AG04449 (cell line): ENCODE results near the gene PRRG4.
"Not testable (repeated sequence)": the region's sequence is repeated elsewhere in the genome, so short reads cannot be mapped to it uniquely, and the experiment has no call there.

ENCODE experiments used
- CTCF ChIA-PET: fragments of 350-600 bp; formaldehyde crosslinking; extraction: SDS; loops from one replicate; lab custom pipeline; 2021; ENCODE audit warnings: antibody characterized with exemption; lab: Yijun Ruan, JAX
- POLR2A ChIA-PET: fragments of 400-600, 350-600 bp; formaldehyde crosslinking; extraction: SDS; loops from one replicate; lab custom pipeline; 2020; ENCODE audit warnings: antibody characterized with exemption, inconsistent platforms; lab: Yijun Ruan, JAX
- DNase-seq: peaks from one replicate; pipeline ENCODE4 v3.0.0-alpha.2; 2010; ENCODE audit warnings: low read depth, low spot score
- H3K4me3 ChIP-seq: 2 replicates; pipeline ENCODE4 v1.5.1; 2011; ENCODE audit warnings: low read depth, mild to moderate bottlenecking, control low read depth, low read length
- CTCF ChIP-seq: IDR thresholded peaks from one replicate; pipeline ENCODE4 v1.5.1; 2011; ENCODE audit warnings: mild to moderate bottlenecking, moderate library complexity, low read length, control low read depth, inconsistent platforms; ENCODE audit not compliant: insufficient read depth; ENCODE audit errors: missing control alignments

PRRG4 gene

GRCh38 chr11:32829680-32830412, at the start of gene PRRG4:
Gene PRRG4 (plus strand): TSS chr11:32829927. CDS start chr11:32830530, 603 bp downstream.
- peak within 1 kb of the TSS; percentile 55 for H3K4me3 ChIP-seq
- no peak for TF ChIP-seq CTCF
- POLR2A ChIA-PET = no interaction called here
- CTCF ChIA-PET = no interaction called here
- no peak for DNase-seq

DNA sequence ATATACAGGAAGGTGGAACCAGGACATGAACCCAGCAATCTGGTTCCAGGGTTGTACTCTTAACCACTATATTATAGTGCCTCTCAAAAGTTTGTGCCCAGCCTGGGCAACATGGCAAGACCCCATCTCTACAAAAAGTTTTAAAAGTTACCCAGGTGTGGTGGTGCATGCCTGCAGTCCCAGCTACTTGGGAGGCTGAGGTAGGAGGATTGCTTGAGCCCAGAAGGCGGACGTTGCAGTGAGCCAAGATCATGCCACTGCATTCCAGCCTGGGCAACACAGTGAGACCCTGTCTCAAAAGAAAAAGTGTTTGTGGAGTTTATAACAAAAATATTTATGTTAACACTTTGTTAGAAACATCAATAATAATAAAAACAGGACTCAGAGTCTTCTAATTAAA, 48.9 kb upstream of the PRRG4 start:
- POLR2A ChIA-PET, DNase-seq, H3K4me3 ChIP-seq, CTCF ChIA-PET: not testable (repeated sequence)

GRCh38 chr11:32781721-32782120, 48.0 kb upstream of the PRRG4 start:
- ChIA-PET POLR2A (no interaction called here), CTCF (no interaction called here)
- no peak for DNase-seq
- TF ChIP-seq CTCF = no peak
- no peak overlapping the region for H3K4me3 ChIP-seq

GRCh38 chr11:32785262-32785661, 44.5 kb upstream of the PRRG4 start:
- DNase-seq = no peak
- no peak for TF ChIP-seq CTCF
- CTCF ChIA-PET = interaction anchor here (1.0 to 1.6 kb wide), 2 partner anchors 9 to 24 kb away, joined by 3 to 4 read pairs; partner anchors contain the start of gene CCDC73
- H3K4me3 ChIP-seq = no peak overlapping the region
- POLR2A ChIA-PET = no interaction called here

GRCh38 chr11:32786811-32787210, 42.9 kb upstream of the PRRG4 start:
- TF ChIP-seq CTCF = no peak
- no peak for DNase-seq
- ChIA-PET CTCF (no interaction called here), POLR2A (no interaction called here)
- no peak overlapping the region for H3K4me3 ChIP-seq

DNA sequence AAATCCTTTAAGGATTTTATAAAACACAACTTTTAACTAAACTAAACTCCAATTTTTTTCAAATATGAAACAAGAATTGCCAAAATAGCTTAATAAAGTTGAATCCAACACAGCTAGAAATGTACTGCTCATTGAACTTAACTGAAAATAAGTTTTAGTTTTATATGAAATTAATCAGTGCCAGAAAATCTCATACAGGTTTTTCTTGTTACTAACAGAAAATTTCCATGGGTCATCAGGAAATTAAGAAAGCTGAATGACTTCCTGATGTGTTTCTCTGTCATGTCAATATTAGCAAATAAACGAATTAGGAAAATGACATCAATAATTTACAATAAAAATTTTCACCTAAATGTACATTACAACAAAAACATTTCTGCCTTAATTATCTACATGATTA, 38.8 kb upstream of the PRRG4 start:
- ChIA-PET CTCF (interaction anchor here (0.8 to 3.6 kb wide), 5 partner anchors 11 to 467 kb away, joined by 3 to 59 read pairs (median 5); no protein-coding TSS in a partner anchor), POLR2A (no interaction called here)
- TF ChIP-seq CTCF = no peak
- no peak overlapping the region for H3K4me3 ChIP-seq
- DNase-seq = no peak
